ENCODE results near the gene KIAA0753.
A peak's percentile ranks its signal among the peaks of the same experiment; 100 is the strongest.

Gene KIAA0753

DNA sequence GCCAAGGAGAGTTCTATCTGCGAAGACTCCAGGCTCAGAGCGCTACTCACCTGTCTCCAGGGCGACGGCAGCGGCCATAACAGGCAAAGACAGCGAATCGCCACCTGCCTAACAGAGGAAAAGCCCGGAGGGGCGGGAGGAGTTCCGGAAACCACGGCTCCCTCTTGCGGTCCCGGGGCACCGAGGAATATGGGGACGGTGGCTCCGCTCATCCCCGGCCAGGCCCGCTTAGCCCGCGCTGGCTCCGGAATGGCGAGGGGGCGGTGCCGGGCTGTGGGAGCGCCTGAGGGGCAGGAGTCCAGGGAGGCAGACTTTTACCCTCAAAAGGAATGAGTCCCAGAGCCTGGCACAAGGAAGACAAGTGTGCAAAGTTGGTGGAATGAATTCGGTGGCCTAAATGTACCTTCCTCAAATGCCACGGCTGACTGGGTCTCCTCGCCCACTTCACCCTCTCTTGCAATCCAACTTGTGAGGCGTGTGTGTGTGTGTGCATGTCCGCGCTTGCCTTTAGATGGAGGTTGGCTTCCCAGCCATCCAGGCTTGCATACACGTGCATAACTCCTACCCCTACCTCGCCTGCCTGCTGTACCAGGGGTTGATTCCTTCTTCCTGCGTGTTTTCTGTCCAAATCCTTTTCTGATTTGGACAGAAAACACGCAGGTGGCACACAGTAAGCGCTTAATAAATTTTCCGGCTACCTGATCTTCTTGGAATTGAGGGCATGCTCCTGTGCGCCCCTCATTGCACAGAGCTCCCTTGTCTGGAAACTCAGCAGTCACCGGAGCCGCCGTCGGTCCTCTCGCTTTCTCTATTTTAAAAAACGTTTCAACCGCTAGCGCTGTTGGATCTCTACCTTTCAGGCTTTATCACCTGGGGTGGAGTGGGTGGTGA is 14.6 kb upstream of the KIAA0753 start:
- TF ChIP-seq, protein P1, sequence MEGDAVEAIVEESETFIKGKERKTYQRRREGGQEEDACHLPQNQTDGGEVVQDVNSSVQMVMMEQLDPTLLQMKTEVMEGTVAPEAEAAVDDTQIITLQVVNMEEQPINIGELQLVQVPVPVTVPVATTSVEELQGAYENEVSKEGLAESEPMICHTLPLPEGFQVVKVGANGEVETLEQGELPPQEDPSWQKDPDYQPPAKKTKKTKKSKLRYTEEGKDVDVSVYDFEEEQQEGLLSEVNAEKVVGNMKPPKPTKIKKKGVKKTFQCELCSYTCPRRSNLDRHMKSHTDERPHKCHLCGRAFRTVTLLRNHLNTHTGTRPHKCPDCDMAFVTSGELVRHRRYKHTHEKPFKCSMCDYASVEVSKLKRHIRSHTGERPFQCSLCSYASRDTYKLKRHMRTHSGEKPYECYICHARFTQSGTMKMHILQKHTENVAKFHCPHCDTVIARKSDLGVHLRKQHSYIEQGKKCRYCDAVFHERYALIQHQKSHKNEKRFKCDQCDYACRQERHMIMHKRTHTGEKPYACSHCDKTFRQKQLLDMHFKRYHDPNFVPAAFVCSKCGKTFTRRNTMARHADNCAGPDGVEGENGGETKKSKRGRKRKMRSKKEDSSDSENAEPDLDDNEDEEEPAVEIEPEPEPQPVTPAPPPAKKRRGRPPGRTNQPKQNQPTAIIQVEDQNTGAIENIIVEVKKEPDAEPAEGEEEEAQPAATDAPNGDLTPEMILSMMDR (IDR thresholded peaks at IDR 0.05; ENCODE audit: low read depth, low read length), result no peak
- Histone ChIP-seq H3K27ac (no peak overlapping the region), H3K27me3 (ENCODE audit: insufficient read depth, low read depth, severe bottlenecking) (no peaks in the 10 kb centered on the region), H3K36me3 (no peaks in the 10 kb centered on the region; the same call in 1 of the 2 replicates), H3K9me3 (ENCODE audit: severe bottlenecking) (peaks cover 3% of the 10 kb centered on the region), H3K4me3 (ENCODE audit: low read depth, low read length) (no peak overlapping the region)
- DNase-seq, result no peak

DNA sequence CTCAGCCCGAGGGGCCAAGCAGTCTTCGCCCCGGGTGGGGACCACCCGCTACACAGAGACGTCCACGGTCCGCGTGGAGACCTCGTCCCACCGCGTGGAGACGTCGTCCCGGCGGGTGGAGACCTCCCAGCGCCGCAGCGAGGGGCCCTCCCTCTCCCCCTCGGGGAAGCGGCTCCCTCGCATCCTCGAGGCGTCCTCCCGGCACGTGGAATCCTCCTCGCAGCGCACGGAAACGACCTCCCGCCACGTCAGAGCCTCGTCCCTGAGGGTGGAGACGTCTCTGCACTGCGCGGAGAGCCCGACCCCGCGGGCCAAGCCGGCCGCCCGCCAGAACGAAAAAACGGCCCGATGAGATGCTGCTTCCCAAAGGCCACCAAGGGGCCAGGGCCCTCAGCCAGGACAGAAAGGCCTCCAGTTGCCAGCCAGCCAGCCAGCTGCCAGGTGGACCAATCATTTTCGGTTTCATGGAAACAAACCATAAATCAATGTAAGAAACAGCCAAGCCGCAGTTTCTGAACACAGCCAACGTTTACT is 11.5 kb upstream of the KIAA0753 start:
- H3K27me3 ChIP-seq (ENCODE audit: insufficient read depth, low read depth, severe bottlenecking), result no peaks in the 10 kb centered on the region
- peaks cover 20% of the 10 kb centered on the region for H3K36me3 ChIP-seq
- peak overlapping the region; percentile 86 for H3K4me3 ChIP-seq (ENCODE audit: low read depth, low read length)
- DNase-seq, result no peak
- peak overlapping the region; percentile 89 for H3K27ac ChIP-seq
- peaks cover 3% of the 10 kb centered on the region for H3K9me3 ChIP-seq (ENCODE audit: severe bottlenecking)
- TF ChIP-seq, protein P1 (IDR thresholded peaks at IDR 0.05; ENCODE audit: low read depth, low read length), result no peak

DNA sequence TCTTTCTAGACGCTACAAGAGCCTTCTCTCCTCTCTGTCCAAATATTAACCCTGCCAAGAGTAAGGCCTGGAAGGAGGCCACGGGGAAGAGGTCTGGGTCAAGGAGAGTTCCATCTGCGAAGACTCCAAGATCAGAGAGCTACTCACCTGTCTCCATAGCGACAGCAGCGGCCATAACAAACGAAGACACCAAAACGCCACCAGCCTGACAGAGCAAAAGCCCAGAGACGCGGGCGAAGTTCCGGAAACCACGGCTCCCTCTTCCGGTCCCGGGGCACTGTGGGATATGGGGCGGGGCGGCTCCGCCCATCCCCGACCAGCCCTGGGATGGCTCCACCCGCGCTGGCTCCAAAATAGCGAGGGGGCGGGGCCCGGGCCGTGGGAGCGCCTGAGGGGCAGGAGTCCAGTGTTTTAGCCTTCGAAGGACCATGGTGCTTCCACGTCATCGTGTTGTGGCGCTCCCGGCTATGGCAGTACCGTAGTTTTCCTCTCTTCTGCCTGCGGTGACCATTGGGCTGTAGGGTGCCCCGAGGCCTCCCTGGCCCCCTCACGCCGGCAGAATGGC is 10.9 kb upstream of the KIAA0753 start, which contains the start of the genes C17orf100 and MED31:
TSS of gene C17orf100 (plus strand) at position 409 of the 565 bp plus-strand sequence. CDS start at position 561, 152 bp downstream.
TSS of gene MED31 (minus strand) at position 252 of the 565 bp plus-strand sequence. CDS start at position 175, 77 bp downstream.
- peak; percentile 93 for DNase-seq
- Histone ChIP-seq H3K27me3 (ENCODE audit: insufficient read depth, low read depth, severe bottlenecking) (no peaks in the 10 kb centered on the region), H3K4me3 (ENCODE audit: low read depth, low read length) (peak within 1 kb of the TSS; percentile 86), H3K27ac (peak within 1 kb of the TSS; percentile 89), H3K36me3 (peaks cover 20% of the 10 kb centered on the region), H3K9me3 (ENCODE audit: severe bottlenecking) (peaks cover 3% of the 10 kb centered on the region)
- TF ChIP-seq, protein P1 (IDR thresholded peaks at IDR 0.05; ENCODE audit: low read depth, low read length), result no peak

DNA sequence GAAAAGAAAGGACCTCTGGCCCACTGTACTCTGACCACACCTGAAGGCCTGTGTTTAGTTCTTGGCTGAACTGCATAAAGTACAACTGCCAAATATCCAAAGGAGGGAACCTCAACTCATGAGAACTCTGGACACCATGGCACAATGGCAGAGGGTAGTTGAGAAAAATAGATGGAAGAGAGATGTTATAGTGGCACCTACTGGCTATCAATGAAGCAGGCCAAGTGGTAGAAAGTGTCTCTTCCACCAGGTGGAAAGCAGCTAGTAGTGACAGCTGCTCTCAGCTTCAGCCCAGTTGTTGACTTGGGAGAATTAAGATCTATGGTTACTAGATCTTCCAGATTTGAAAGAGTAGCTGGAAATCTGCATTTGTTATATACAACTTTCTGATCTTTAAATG is 7.7 kb upstream of the KIAA0753 start:
- DNase-seq, result no peak
- TF ChIP-seq, protein P1 (IDR thresholded peaks at IDR 0.05; ENCODE audit: low read depth, low read length), result peak; percentile 39; the same call in 1 of the 2 replicates
- H3K27me3 ChIP-seq (ENCODE audit: insufficient read depth, low read depth, severe bottlenecking), result no peaks in the 10 kb centered on the region
- H3K4me3 ChIP-seq (ENCODE audit: low read depth, low read length), result no peak overlapping the region
- H3K9me3 ChIP-seq (ENCODE audit: severe bottlenecking), result peaks cover 3% of the 10 kb centered on the region
- no peak overlapping the region for H3K27ac ChIP-seq
- H3K36me3 ChIP-seq, result peaks cover 48% of the 10 kb centered on the region

DNA sequence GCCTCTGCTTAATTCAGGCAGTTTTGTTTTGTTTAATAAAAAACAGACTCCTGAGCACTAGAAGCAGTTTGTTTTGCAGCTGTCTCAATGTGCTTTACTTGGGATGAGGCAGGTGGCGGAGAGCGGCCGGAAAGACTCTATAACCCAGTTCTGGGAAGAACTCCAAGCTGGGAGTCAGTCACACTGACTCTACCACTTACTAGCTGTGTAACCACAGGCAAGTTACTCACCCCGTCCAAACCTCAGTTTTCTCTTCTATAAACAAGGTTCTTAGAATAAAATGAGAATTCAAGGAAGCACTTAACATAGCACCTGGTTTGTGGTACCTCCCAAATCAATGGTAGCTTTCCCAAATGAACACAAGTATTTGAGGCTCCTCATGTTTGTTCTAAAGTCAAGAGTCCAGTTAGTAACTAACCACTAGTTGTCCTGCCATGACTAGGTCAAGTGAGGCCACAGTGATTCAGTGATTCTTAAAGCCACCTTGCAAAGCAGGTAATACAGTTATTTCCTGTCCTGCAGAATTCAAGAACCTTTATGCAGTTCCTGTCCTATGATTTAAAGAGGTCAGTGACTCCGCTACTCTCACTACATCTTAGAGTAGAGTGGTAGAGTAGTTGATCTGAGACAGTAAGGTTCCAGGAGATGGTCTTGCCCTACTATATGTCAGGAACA is 3.1 kb upstream of the KIAA0753 start:
- H3K36me3 ChIP-seq, result peaks cover 63% of the 10 kb centered on the region
- no peaks in the 10 kb centered on the region for H3K27me3 ChIP-seq (ENCODE audit: insufficient read depth, low read depth, severe bottlenecking)
- peaks cover 2% of the 10 kb centered on the region for H3K9me3 ChIP-seq (ENCODE audit: severe bottlenecking)
- H3K27ac ChIP-seq, result no peak overlapping the region
- no peak for DNase-seq
- TF ChIP-seq, protein P1 (IDR thresholded peaks at IDR 0.05; ENCODE audit: low read depth, low read length), result no peak
- no peak overlapping the region for H3K4me3 ChIP-seq (ENCODE audit: low read depth, low read length)

Measured in WERI-Rb-1 (cell line).